ENCODE results near the gene OMA1.

Gene OMA1

GRCh38 chr1:58587667-58588066 is 41.1 kb upstream of the OMA1 start:
- Histone ChIP-seq H3K9me3 (ENCODE audit: insufficient read depth, low read depth, low read length) (no peaks in the 10 kb centered on the region), H3K4me1 (ENCODE audit: insufficient read depth, low read length, poor library complexity, severe bottlenecking) (peaks cover 22% of the 10 kb centered on the region), H3K36me3 (ENCODE audit: insufficient read depth, low read length) (no peaks in the 10 kb centered on the region), H3K4me3 (ENCODE audit: low read length, poor library complexity, severe bottlenecking) (no peak overlapping the region), H3K79me2 (ENCODE audit: insufficient read depth, low read length) (no peaks in the 10 kb centered on the region), H2AFZ (ENCODE audit: low read length) (no peak overlapping the region), H3K9me2 (replicated peaks; ENCODE audit: low read depth, low read length) (no peaks in the 10 kb centered on the region), H3K9ac (ENCODE audit: low read depth, low read length, poor library complexity, severe bottlenecking) (no peak overlapping the region), H3F3A (ENCODE audit: low read depth) (no peaks in the 10 kb centered on the region), H3K4me2 (ENCODE audit: low read depth, low read length, poor library complexity, severe bottlenecking) (no peak overlapping the region), H4K20me1 (ENCODE audit: insufficient read depth, low read length, poor library complexity, severe bottlenecking) (no peaks in the 10 kb centered on the region), H3K27me3 (ENCODE audit: insufficient read depth, low read length, poor library complexity, severe bottlenecking) (no peaks in the 10 kb centered on the region)
- TF ChIP-seq EZH2phosphoT487 (IDR thresholded peaks at IDR 0.05; ENCODE audit: borderline replicate concordance), result no peak

GRCh38 chr1:58586271-58586670 is 39.7 kb upstream of the OMA1 start:
- Histone ChIP-seq H3K9me2 (replicated peaks; ENCODE audit: low read depth, low read length) (no peaks in the 10 kb centered on the region), H4K20me1 (ENCODE audit: insufficient read depth, low read length, poor library complexity, severe bottlenecking) (no peaks in the 10 kb centered on the region), H3K79me2 (ENCODE audit: insufficient read depth, low read length) (no peaks in the 10 kb centered on the region), H3K9me3 (ENCODE audit: insufficient read depth, low read depth, low read length) (no peaks in the 10 kb centered on the region), H3K4me2 (ENCODE audit: low read depth, low read length, poor library complexity, severe bottlenecking) (no peak overlapping the region), H2AFZ (ENCODE audit: low read length) (no peak overlapping the region), H3F3A (ENCODE audit: low read depth) (no peaks in the 10 kb centered on the region), H3K4me1 (ENCODE audit: insufficient read depth, low read length, poor library complexity, severe bottlenecking) (peaks cover 22% of the 10 kb centered on the region), H3K4me3 (ENCODE audit: low read length, poor library complexity, severe bottlenecking) (no peak overlapping the region), H3K36me3 (ENCODE audit: insufficient read depth, low read length) (no peaks in the 10 kb centered on the region), H3K9ac (ENCODE audit: low read depth, low read length, poor library complexity, severe bottlenecking) (no peak overlapping the region), H3K27me3 (ENCODE audit: insufficient read depth, low read length, poor library complexity, severe bottlenecking) (no peaks in the 10 kb centered on the region)
- TF ChIP-seq EZH2phosphoT487 (IDR thresholded peaks at IDR 0.05; ENCODE audit: borderline replicate concordance) (no peak), CTCF (conservative IDR thresholded peaks at IDR 0.05; ENCODE audit: low read length) (no peak)

- Histone ChIP-seq H3K9me2 (replicated peaks; ENCODE audit: low read depth, low read length) (no peaks in the 10 kb centered on the region), H2AFZ (ENCODE audit: low read length) (no peak overlapping the region; the same call in 1 of the 2 replicates), H3K4me1 (ENCODE audit: insufficient read depth, low read length, poor library complexity, severe bottlenecking) (peaks cover 22% of the 10 kb centered on the region), H3K36me3 (ENCODE audit: insufficient read depth, low read length) (no peaks in the 10 kb centered on the region), H3K9ac (ENCODE audit: low read depth, low read length, poor library complexity, severe bottlenecking) (no peak overlapping the region), H3K4me2 (ENCODE audit: low read depth, low read length, poor library complexity, severe bottlenecking) (no peak overlapping the region), H3F3A (ENCODE audit: low read depth) (no peaks in the 10 kb centered on the region), H3K27me3 (ENCODE audit: insufficient read depth, low read length, poor library complexity, severe bottlenecking) (no peaks in the 10 kb centered on the region), H4K20me1 (ENCODE audit: insufficient read depth, low read length, poor library complexity, severe bottlenecking) (no peaks in the 10 kb centered on the region), H3K4me3 (ENCODE audit: low read length, poor library complexity, severe bottlenecking) (no peak overlapping the region), H3K79me2 (ENCODE audit: insufficient read depth, low read length) (no peaks in the 10 kb centered on the region), H3K9me3 (ENCODE audit: insufficient read depth, low read depth, low read length) (no peaks in the 10 kb centered on the region)
- TF ChIP-seq CTCF (conservative IDR thresholded peaks at IDR 0.05; ENCODE audit: low read length) (no peak), EZH2phosphoT487 (IDR thresholded peaks at IDR 0.05; ENCODE audit: borderline replicate concordance) (no peak)
Measured at GRCh38 chr1:58585581-58586151, 39.1 kb upstream of the OMA1 start.

GRCh38 chr1:58585166-58585565 is 38.6 kb upstream of the OMA1 start:
- Histone ChIP-seq H3F3A (ENCODE audit: low read depth) (no peaks in the 10 kb centered on the region), H3K4me3 (ENCODE audit: low read length, poor library complexity, severe bottlenecking) (no peak overlapping the region), H3K9me2 (replicated peaks; ENCODE audit: low read depth, low read length) (no peaks in the 10 kb centered on the region), H3K4me2 (ENCODE audit: low read depth, low read length, poor library complexity, severe bottlenecking) (no peak overlapping the region), H3K36me3 (ENCODE audit: insufficient read depth, low read length) (no peaks in the 10 kb centered on the region), H3K4me1 (ENCODE audit: insufficient read depth, low read length, poor library complexity, severe bottlenecking) (peaks cover 22% of the 10 kb centered on the region), H3K9ac (ENCODE audit: low read depth, low read length, poor library complexity, severe bottlenecking) (no peak overlapping the region), H4K20me1 (ENCODE audit: insufficient read depth, low read length, poor library complexity, severe bottlenecking) (no peaks in the 10 kb centered on the region), H3K27me3 (ENCODE audit: insufficient read depth, low read length, poor library complexity, severe bottlenecking) (no peaks in the 10 kb centered on the region), H3K9me3 (ENCODE audit: insufficient read depth, low read depth, low read length) (no peaks in the 10 kb centered on the region), H2AFZ (ENCODE audit: low read length) (no peak overlapping the region; the same call in 1 of the 2 replicates), H3K79me2 (ENCODE audit: insufficient read depth, low read length) (no peaks in the 10 kb centered on the region)
- no peak for TF ChIP-seq EZH2phosphoT487 (IDR thresholded peaks at IDR 0.05; ENCODE audit: borderline replicate concordance)
- TF ChIP-seq CTCF (conservative IDR thresholded peaks at IDR 0.05; ENCODE audit: low read length), result no peak
